ENCODE data around the gene FAM171A1. TPM values are rescaled to one million over a fixed set of nuclear protein-coding genes. Genes with fewer than 3 reads are reported as not detected.

The FAM171A1 gene
- total RNA-seq, 1 experiment from 2014 or later: 19.2 TPM

DNA sequence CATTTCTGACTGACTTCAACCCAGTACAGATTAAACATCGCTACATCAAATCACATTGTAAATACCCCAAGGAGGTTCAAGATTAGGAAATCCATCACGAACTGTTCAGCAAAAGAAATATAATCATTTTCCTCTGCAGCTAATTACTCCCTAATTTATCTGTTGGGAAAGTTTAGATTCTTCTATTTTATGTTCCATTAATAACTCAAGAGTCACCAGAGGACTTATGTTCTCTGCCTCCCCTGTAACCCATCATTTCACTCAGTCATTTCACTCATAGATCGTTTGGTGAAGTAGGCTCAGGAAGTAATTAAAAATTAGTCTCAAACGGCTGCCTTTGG lies 45.2 kb downstream of the FAM171A1 start:
- Histone ChIP-seq H3K36me3 (ENCODE audit: control insufficient read depth, insufficient read depth, low read length) (no peaks in the 10 kb centered on the region), H3K4me1 (ENCODE audit: control insufficient read depth, insufficient read depth, low read length) (no peaks in the 10 kb centered on the region), H3K9me3 (ENCODE audit: control insufficient read depth, insufficient read depth, low read depth, low read length) (no peaks in the 10 kb centered on the region), H3K4me3 (ENCODE audit: low read depth in 2 of 2, low read length in 2 of 2) (no peak overlapping the region), H3K27me3 (ENCODE audit: control insufficient read depth, insufficient read depth, low read length) (no peaks in the 10 kb centered on the region), H3K27ac (ENCODE audit: low read length) (no peak overlapping the region)
- in situ Hi-C loops (cut with HindIII; ENCODE audit: low pct_unique_long_range_greater_than_20kb, low sequenced_read_pairs): no loop called here
- POLR2A ChIA-PET: no interaction called here
- intact Hi-C loops (cut with micrococcal nuclease; ENCODE audit: unreplicated experiment): no loop called here
- ATAC-seq (no peak), DNase-seq (ENCODE audit: low read depth, low spot score) (no peak)
- TF ChIP-seq SIN3A (IDR thresholded peaks at IDR 0.05; ENCODE audit: borderline replicate concordance, insufficient read depth, low read depth, low read length) (no peak), TCF7L2 (IDR thresholded peaks at IDR 0.05; ENCODE audit: low read depth, low read length) (no peak), POLR2AphosphoS5 (IDR thresholded peaks at IDR 0.05; ENCODE audit: low read depth, low read length) (no peak)
- TF ChIP-seq, protein P1, sequence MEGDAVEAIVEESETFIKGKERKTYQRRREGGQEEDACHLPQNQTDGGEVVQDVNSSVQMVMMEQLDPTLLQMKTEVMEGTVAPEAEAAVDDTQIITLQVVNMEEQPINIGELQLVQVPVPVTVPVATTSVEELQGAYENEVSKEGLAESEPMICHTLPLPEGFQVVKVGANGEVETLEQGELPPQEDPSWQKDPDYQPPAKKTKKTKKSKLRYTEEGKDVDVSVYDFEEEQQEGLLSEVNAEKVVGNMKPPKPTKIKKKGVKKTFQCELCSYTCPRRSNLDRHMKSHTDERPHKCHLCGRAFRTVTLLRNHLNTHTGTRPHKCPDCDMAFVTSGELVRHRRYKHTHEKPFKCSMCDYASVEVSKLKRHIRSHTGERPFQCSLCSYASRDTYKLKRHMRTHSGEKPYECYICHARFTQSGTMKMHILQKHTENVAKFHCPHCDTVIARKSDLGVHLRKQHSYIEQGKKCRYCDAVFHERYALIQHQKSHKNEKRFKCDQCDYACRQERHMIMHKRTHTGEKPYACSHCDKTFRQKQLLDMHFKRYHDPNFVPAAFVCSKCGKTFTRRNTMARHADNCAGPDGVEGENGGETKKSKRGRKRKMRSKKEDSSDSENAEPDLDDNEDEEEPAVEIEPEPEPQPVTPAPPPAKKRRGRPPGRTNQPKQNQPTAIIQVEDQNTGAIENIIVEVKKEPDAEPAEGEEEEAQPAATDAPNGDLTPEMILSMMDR (IDR thresholded peaks at IDR 0.05): no peak
- TF ChIP-seq, protein P2, sequence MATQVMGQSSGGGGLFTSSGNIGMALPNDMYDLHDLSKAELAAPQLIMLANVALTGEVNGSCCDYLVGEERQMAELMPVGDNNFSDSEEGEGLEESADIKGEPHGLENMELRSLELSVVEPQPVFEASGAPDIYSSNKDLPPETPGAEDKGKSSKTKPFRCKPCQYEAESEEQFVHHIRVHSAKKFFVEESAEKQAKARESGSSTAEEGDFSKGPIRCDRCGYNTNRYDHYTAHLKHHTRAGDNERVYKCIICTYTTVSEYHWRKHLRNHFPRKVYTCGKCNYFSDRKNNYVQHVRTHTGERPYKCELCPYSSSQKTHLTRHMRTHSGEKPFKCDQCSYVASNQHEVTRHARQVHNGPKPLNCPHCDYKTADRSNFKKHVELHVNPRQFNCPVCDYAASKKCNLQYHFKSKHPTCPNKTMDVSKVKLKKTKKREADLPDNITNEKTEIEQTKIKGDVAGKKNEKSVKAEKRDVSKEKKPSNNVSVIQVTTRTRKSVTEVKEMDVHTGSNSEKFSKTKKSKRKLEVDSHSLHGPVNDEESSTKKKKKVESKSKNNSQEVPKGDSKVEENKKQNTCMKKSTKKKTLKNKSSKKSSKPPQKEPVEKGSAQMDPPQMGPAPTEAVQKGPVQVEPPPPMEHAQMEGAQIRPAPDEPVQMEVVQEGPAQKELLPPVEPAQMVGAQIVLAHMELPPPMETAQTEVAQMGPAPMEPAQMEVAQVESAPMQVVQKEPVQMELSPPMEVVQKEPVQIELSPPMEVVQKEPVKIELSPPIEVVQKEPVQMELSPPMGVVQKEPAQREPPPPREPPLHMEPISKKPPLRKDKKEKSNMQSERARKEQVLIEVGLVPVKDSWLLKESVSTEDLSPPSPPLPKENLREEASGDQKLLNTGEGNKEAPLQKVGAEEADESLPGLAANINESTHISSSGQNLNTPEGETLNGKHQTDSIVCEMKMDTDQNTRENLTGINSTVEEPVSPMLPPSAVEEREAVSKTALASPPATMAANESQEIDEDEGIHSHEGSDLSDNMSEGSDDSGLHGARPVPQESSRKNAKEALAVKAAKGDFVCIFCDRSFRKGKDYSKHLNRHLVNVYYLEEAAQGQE (IDR thresholded peaks at IDR 0.05; ENCODE audit: insufficient read depth in 1 of 2, low read depth in 2 of 2, low read length in 1 of 2): no peak
- CTCF ChIA-PET: no interaction called here
- no TSS peak for BruUV-seq (replicated peaks)

DNA sequence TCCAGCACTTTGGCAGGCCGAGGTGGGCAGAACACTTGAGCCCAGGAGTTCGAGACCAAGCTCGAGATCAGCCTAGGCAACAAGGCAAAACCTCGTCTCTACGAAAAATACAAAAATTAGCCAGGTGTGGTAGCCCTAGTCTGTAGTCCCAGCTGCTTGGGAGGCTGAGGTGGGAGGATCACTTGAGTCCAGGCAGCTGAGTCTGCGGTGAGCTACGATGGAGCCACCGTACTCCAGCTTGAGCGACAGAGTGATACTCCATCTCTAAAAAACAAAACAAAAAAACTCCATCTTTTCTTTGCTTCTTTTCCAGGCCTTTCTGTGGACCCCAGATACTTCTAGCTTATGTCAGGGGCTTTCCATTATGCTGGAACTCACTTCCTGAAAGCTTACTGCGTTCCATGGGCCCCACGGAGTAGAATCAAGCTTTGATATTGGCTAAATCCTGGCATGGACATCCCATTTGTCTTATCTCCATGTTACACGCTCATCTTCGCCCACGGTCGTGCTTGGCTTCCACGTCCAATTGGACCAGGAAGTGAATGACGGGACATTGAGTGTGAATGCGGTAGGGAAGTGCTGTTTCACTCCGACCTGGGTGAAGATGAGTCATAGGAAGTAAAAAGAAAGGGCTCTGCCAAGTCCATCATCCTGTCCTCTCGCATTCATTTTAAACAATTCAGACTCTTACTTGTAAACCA lies 45.7 kb downstream of the FAM171A1 start:
- H3K27me3 ChIP-seq (ENCODE audit: control insufficient read depth, insufficient read depth, low read length): no peaks in the 10 kb centered on the region
- H3K4me3 ChIP-seq (ENCODE audit: low read depth in 2 of 2, low read length in 2 of 2): no peak overlapping the region
- intact Hi-C loops (cut with micrococcal nuclease; ENCODE audit: unreplicated experiment) (no loop called here), in situ Hi-C loops (cut with HindIII; ENCODE audit: low pct_unique_long_range_greater_than_20kb, low sequenced_read_pairs) (no loop called here)
- H3K4me1 ChIP-seq (ENCODE audit: control insufficient read depth, insufficient read depth, low read length): no peaks in the 10 kb centered on the region
- TF ChIP-seq SIN3A (IDR thresholded peaks at IDR 0.05; ENCODE audit: borderline replicate concordance, insufficient read depth, low read depth, low read length) (no peak), POLR2AphosphoS5 (IDR thresholded peaks at IDR 0.05; ENCODE audit: low read depth, low read length) (no peak), TCF7L2 (IDR thresholded peaks at IDR 0.05; ENCODE audit: low read depth, low read length) (no peak)
- TF ChIP-seq, protein P2 (IDR thresholded peaks at IDR 0.05; ENCODE audit: insufficient read depth in 1 of 2, low read depth in 2 of 2, low read length in 1 of 2): no peak
- TF ChIP-seq, protein P1 (IDR thresholded peaks at IDR 0.05): no peak
- BruUV-seq (replicated peaks): no TSS peak
- H3K27ac ChIP-seq (ENCODE audit: low read length): no peak overlapping the region
- ATAC-seq: no peak
- no peaks in the 10 kb centered on the region for H3K36me3 ChIP-seq (ENCODE audit: control insufficient read depth, insufficient read depth, low read length)
- ChIA-PET POLR2A (no interaction called here), CTCF (no interaction called here)
- DNase-seq (ENCODE audit: low read depth, low spot score): no peak
- no peaks in the 10 kb centered on the region for H3K9me3 ChIP-seq (ENCODE audit: control insufficient read depth, insufficient read depth, low read depth, low read length)
